ENCODE measurements around the gene SPOCK1. TPM values are rescaled to one million over a fixed set of nuclear protein-coding genes. Genes with fewer than 3 reads are reported as not detected.

SPOCK1 gene
- total RNA-seq, 1 experiment from 2014 or later, result 10.9 TPM

DNA sequence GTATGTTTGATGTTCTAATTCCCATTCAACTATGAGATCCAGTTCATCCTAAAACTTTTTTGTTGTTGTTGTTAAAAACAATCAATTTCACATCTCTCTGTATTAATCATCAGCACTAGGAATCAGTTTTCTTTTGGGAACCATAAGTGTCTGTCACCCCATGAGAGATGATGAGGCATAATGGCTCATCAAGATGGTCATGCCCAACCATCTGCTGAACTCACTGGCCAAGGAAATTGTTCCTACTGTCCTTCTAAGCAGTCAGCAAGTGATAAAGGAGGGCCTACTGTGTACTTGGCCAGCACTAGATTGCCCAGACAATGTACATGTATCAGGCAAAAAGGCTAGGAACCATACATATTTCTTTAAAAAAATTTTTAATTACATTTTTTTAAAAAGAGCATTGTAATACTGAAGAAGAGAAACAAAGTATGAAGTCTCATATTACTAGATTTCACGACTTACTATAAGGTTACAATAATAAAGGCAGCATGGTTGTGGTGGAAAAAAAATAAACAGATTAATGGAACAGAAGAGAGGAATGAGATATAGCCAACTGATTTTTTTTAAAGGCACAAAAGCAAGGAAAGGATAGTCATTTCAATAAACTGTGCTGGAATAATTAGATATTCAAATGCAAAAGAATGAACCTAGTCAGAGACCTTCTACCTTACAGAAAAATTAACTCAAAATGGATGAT is 458.3 kb downstream of the SPOCK1 start:
- H3K23ac ChIP-seq (ENCODE audit: insufficient read length, low read depth, low read length), result no peak overlapping the region
- no CpG with 5 or more reads among the region's 1 CpG for WGBS (ENCODE audit: extremely low coverage, insufficient read length, low lambda C conversion rate)
- no peak overlapping the region for H2AK5ac ChIP-seq (ENCODE audit: insufficient read length, low read length)
- Mint-ChIP-seq H3K27me3 (ENCODE audit: low read depth) (no peaks in the 10 kb centered on the region; the same call in none of the 2 replicates), H3K4me1 (peaks cover 28 to 39% of the 10 kb centered on the region in 2 experiments), H3K4me3 (no peak overlapping the region), H3K9me3 (peaks cover 10 to 11% of the 10 kb centered on the region in 2 experiments), H3K36me3 (ENCODE audit: insufficient read depth in 1 of 3, low read depth in 3 of 3) (peaks cover 0 to 10% (median 3%) of the 10 kb centered on the region in 3 experiments; a peak in 4 of 7 replicates), H3K27ac (no peak overlapping the region)
- H4K5ac ChIP-seq (ENCODE audit: insufficient read length, low read depth, low read length), result no peak overlapping the region
- H3K27me3 ChIP-seq (ENCODE audit: insufficient read depth, low read length), result no peaks in the 10 kb centered on the region
- no peak overlapping the region for H2BK20ac ChIP-seq (ENCODE audit: low read depth, low read length, poor library complexity, severe bottlenecking)
- no peak overlapping the region for H3K27ac ChIP-seq (ENCODE audit: insufficient read length, low read depth, low read length)
- H3K56ac ChIP-seq (ENCODE audit: insufficient read length, low read depth, low read length), result no peak overlapping the region
- no peak overlapping the region for H2BK12ac ChIP-seq (ENCODE audit: insufficient read length, low read depth, low read length)
- no peaks in the 10 kb centered on the region for H3K79me1 ChIP-seq (ENCODE audit: insufficient read depth, low read depth, low read length, poor library complexity, severe bottlenecking)
- H3K9ac ChIP-seq (ENCODE audit: extremely low read depth, insufficient read length, low read length), result no peak overlapping the region
- H2AFZ ChIP-seq (ENCODE audit: low read length), result no peak overlapping the region
- no peak overlapping the region for H3K4ac ChIP-seq (ENCODE audit: low read depth, low read length)
- H3K9me3 ChIP-seq (ENCODE audit: control insufficient read depth, low read depth, low read length), result no peaks in the 10 kb centered on the region
- no peak overlapping the region for H4K91ac ChIP-seq (ENCODE audit: insufficient read length, low read depth, low read length)
- H3K79me2 ChIP-seq (ENCODE audit: insufficient read depth, low read length), result no peaks in the 10 kb centered on the region
- peaks cover 8% of the 10 kb centered on the region for H3K4me1 ChIP-seq (ENCODE audit: insufficient read depth, low read length)
- no peak overlapping the region for H3K18ac ChIP-seq (ENCODE audit: insufficient read length, low read depth, low read length)
- H3T11ph ChIP-seq (ENCODE audit: low read length), result no peak overlapping the region
- H3K4me2 ChIP-seq (ENCODE audit: insufficient read depth, insufficient read length, low read length), result no peak overlapping the region
- TF ChIP-seq, protein P1, sequence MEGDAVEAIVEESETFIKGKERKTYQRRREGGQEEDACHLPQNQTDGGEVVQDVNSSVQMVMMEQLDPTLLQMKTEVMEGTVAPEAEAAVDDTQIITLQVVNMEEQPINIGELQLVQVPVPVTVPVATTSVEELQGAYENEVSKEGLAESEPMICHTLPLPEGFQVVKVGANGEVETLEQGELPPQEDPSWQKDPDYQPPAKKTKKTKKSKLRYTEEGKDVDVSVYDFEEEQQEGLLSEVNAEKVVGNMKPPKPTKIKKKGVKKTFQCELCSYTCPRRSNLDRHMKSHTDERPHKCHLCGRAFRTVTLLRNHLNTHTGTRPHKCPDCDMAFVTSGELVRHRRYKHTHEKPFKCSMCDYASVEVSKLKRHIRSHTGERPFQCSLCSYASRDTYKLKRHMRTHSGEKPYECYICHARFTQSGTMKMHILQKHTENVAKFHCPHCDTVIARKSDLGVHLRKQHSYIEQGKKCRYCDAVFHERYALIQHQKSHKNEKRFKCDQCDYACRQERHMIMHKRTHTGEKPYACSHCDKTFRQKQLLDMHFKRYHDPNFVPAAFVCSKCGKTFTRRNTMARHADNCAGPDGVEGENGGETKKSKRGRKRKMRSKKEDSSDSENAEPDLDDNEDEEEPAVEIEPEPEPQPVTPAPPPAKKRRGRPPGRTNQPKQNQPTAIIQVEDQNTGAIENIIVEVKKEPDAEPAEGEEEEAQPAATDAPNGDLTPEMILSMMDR (conservative IDR thresholded peaks at IDR 0.05), result no peak
- no peak overlapping the region for H2BK5ac ChIP-seq (ENCODE audit: insufficient read length, low read length)
- no peak overlapping the region for H4K8ac ChIP-seq (replicated peaks; ENCODE audit: insufficient read length, low read depth, low read length)
- no peak overlapping the region for H2BK120ac ChIP-seq (ENCODE audit: low read depth, low read length, poor library complexity, severe bottlenecking)
- DNase-seq, result no peak
- H3K23me2 ChIP-seq (ENCODE audit: insufficient read length, low read depth, low read length, poor library complexity, severe bottlenecking), result no peaks in the 10 kb centered on the region
- no peaks in the 10 kb centered on the region for H4K20me1 ChIP-seq (ENCODE audit: control insufficient read depth, insufficient read depth, insufficient read length)
- H3K14ac ChIP-seq (ENCODE audit: insufficient read depth, low read length), result no peak overlapping the region
- H2BK15ac ChIP-seq (ENCODE audit: low read depth, low read length), result no peak overlapping the region

Data from H9 (cell line).